Testis (tissue), 3 donors: ENCODE measurements around the gene SCN3A. TPM values are rescaled to one million over a fixed set of nuclear protein-coding genes. Genes with fewer than 3 reads are reported as not detected.

ENCODE experiments used
- DNase-seq: peaks from one replicate; pipeline ENCODE4 v3.0.0-alpha.2; 2019
- H3K27ac ChIP-seq, 2 donors: fragments of 200-600 bp; sonication (generic); one replicate each; pipeline ENCODE4 v1.5.1; 2019
- H3K27me3 ChIP-seq: fragments of 200-600 bp; sonication (generic); one replicate; pipeline ENCODE4 v1.5.1; 2019
- H3K36me3 ChIP-seq: fragments of 200-600 bp; sonication (generic); one replicate; pipeline ENCODE4 v1.5.1; 2017; ENCODE audit warnings: low read depth; ENCODE audit errors: missing control alignments
- H3K4me1 ChIP-seq: fragments of 200-600 bp; sonication (generic); one replicate; pipeline ENCODE4 v1.5.1; 2019
- H3K4me3 ChIP-seq, 2 donors: fragments of 200-600 bp; sonication (generic); one replicate each; pipeline ENCODE4 v1.5.1; 2017 to 2019
- H3K9me3 ChIP-seq: fragments of 200-600 bp; sonication (generic); one replicate; pipeline ENCODE4 v1.5.1; 2017
- POLR2A ChIP-seq: fragments of 450-650 bp; IDR thresholded peaks from one replicate; pipeline ENCODE4 v1.6.1; 2017; ENCODE audit warnings: antibody characterized with exemption, mild to moderate bottlenecking, moderate library complexity
- WGBS, 2 donors: methylation state at CpG; one replicate each; pipeline ENCODE4 v1.1.5; 2018; 5-methylcytosine and 5-hydroxymethylcytosine counted together
- intact Hi-C: fragments of 100-400 bp; cut with DNase I; formaldehyde crosslinking; loops from one replicate; pipeline ENCODE4 v1.15.1; 2023; ENCODE audit warnings: low total_unique reads
- polyA plus RNA-seq: library from polyadenylated mRNA; stranded (reverse); fragments of 350-450 nt; fragmentation: Illumina TruSeq; extraction: RNeasy Lipid Tissue Mini Kit (QIAGEN cat#74804); gene quantifications from one replicate; pipeline ENCODE4 v1.2.3, GENCODE V29; 2014; ENCODE audit warnings: low read depth, low replicate concordance; ENCODE audit not compliant: insufficient read depth
- total RNA-seq, 2 donors: library from RNA; depleted of rRNA; stranded (reverse); fragments of >200 nt; gene quantifications; one replicate each; pipeline ENCODE4 v1.2.3, GENCODE V29; 2016
- TF ChIP-seq, protein P1 (sequence below), 3 experiments: fragments of 450-650 bp in 2 of 3; fragments of 200-600 bp in 1 of 3; sonication (generic) in 1 of 3; IDR thresholded peaks; one replicate each; pipeline ENCODE4 v1.5.1; 2016 to 2019; ENCODE audit warnings: antibody characterized with exemption in 3 of 3, mild to moderate bottlenecking in 2 of 3, moderate library complexity in 1 of 3

The SCN3A gene
- total and polyA plus RNA-seq, 3 donors from 2014 or later = 3.7 to 6.9 (median 6.3) TPM

- intact Hi-C loops = no loop called here
- Histone ChIP-seq H3K4me3 (no peak overlapping the region), H3K27ac (no peak overlapping the region), H3K36me3 (no peaks in the 10 kb centered on the region), H3K27me3 (no peaks in the 10 kb centered on the region), H3K4me1 (no peaks in the 10 kb centered on the region), H3K9me3 (no peaks in the 10 kb centered on the region)
- DNase-seq = no peak
- TF ChIP-seq, protein P1, sequence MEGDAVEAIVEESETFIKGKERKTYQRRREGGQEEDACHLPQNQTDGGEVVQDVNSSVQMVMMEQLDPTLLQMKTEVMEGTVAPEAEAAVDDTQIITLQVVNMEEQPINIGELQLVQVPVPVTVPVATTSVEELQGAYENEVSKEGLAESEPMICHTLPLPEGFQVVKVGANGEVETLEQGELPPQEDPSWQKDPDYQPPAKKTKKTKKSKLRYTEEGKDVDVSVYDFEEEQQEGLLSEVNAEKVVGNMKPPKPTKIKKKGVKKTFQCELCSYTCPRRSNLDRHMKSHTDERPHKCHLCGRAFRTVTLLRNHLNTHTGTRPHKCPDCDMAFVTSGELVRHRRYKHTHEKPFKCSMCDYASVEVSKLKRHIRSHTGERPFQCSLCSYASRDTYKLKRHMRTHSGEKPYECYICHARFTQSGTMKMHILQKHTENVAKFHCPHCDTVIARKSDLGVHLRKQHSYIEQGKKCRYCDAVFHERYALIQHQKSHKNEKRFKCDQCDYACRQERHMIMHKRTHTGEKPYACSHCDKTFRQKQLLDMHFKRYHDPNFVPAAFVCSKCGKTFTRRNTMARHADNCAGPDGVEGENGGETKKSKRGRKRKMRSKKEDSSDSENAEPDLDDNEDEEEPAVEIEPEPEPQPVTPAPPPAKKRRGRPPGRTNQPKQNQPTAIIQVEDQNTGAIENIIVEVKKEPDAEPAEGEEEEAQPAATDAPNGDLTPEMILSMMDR (IDR thresholded peaks at IDR 0.05) = no peak
- TF ChIP-seq POLR2A = no peak
Observed at GRCh38 chr2:165068487-165068757, 135.4 kb downstream of the SCN3A start.

GRCh38 chr2:165067643-165068486, 136.0 kb downstream of the SCN3A start:
- H3K27me3 ChIP-seq = no peaks in the 10 kb centered on the region
- H3K4me3 ChIP-seq = no peak overlapping the region
- WGBS, 2 donors = 3 to 8% methylated on average over 12 of the region's 12 CpGs
- no peaks in the 10 kb centered on the region for H3K9me3 ChIP-seq
- H3K27ac ChIP-seq = no peak overlapping the region
- TF ChIP-seq POLR2A = no peak
- TF ChIP-seq, protein P1 (IDR thresholded peaks at IDR 0.05) = no peak
- intact Hi-C loops = no loop called here
- H3K36me3 ChIP-seq = no peaks in the 10 kb centered on the region
- peak; percentile 83 for DNase-seq
- H3K4me1 ChIP-seq = no peaks in the 10 kb centered on the region

DNA sequence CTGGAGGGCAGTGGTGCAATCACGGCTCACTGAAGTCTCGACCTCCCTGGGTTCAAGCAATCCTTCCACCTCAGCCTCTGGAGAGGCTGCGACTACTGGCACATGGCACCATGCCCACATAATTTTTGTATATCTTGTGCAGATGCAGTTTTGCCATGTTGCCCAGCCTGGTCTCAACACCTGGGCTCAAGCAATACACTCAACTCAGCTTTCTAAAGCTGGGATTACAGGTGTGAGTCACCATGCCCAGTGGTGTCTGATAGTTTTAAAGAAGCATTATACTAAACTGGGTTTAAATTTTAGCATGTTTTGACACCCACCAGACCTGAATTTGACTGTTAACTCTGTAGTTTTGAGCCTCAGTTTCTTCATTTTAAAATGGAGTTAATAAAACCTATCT, 139.1 kb downstream of the SCN3A start:
- Histone ChIP-seq H3K36me3 (no peaks in the 10 kb centered on the region), H3K27ac (no peak overlapping the region), H3K4me3 (no peak overlapping the region), H3K27me3 (no peaks in the 10 kb centered on the region), H3K9me3 (no peaks in the 10 kb centered on the region), H3K4me1 (no peaks in the 10 kb centered on the region)
- WGBS, 2 donors = 83 to 97% methylated on average over 3 of the region's 3 CpGs
- TF ChIP-seq, protein P1 (IDR thresholded peaks at IDR 0.05) = no peak
- intact Hi-C loops = no loop called here
- DNase-seq = no peak

- TF ChIP-seq, protein P1 (IDR thresholded peaks at IDR 0.05) = no peak
- TF ChIP-seq POLR2A = no peak
- intact Hi-C loops = no loop called here
- no peaks in the 10 kb centered on the region for H3K27me3 ChIP-seq
- no peak for DNase-seq
- no peak overlapping the region for H3K27ac ChIP-seq
- WGBS, 2 donors = 25 to 44% methylated on average over 2 of the region's 2 CpGs
- H3K4me1 ChIP-seq = peaks cover 20% of the 10 kb centered on the region
- H3K4me3 ChIP-seq = no peak overlapping the region
- H3K36me3 ChIP-seq = no peaks in the 10 kb centered on the region
- no peaks in the 10 kb centered on the region for H3K9me3 ChIP-seq
Observed at GRCh38 chr2:165060411-165060810, 143.4 kb downstream of the SCN3A start.
